RWPE2 (cell line): ENCODE measurements around the gene TPPP2.

Experiments used
- ATAC-seq: fragments of 200-7000 bp; cut with Tn5 transposase; 3 replicates; pipeline ENCODE4 v1.9.1; 2021; ENCODE audit warnings: low read depth
- DNase-seq: peaks from one replicate; pipeline ENCODE4 v3.0.0-alpha.2; 2020; ENCODE audit warnings: low spot score
- H3K27ac ChIP-seq: fragments of 450-650 bp; 2 replicates; pipeline ENCODE4 v1.5.1; 2017; ENCODE audit warnings: mild to moderate bottlenecking; ENCODE audit not compliant: poor library complexity, severe bottlenecking
- H3K27me3 ChIP-seq: fragments of 250-450 bp; sonication (Bioruptor Pico); 2 replicates; pipeline ENCODE4 v1.5.1; 2021; ENCODE audit warnings: mild to moderate bottlenecking, moderate library complexity; ENCODE audit not compliant: insufficient read depth, poor library complexity, severe bottlenecking
- H3K36me3 ChIP-seq: fragments of 250-450 bp; sonication (Bioruptor Pico); 2 replicates; pipeline ENCODE4 v1.5.1; 2020; ENCODE audit warnings: low read depth, mild to moderate bottlenecking, moderate library complexity
- H3K4me1 ChIP-seq: fragments of 250-450 bp; sonication (Bioruptor Pico); 2 replicates; pipeline ENCODE4 v1.5.1; 2021; ENCODE audit warnings: mild to moderate bottlenecking, moderate library complexity; ENCODE audit not compliant: insufficient read depth, poor library complexity, severe bottlenecking
- H3K4me3 ChIP-seq: fragments of 250-450 bp; sonication (Bioruptor Pico); 2 replicates; pipeline ENCODE4 v1.5.1; 2021; ENCODE audit warnings: mild to moderate bottlenecking, moderate library complexity; ENCODE audit not compliant: severe bottlenecking
- H3K9me3 ChIP-seq: fragments of 250-450 bp; sonication (Bioruptor Pico); 2 replicates; pipeline ENCODE4 v1.5.1; 2021; ENCODE audit warnings: mild to moderate bottlenecking, moderate library complexity; ENCODE audit not compliant: severe bottlenecking
- TF ChIP-seq, protein P1 (sequence below): fragments of 450-650 bp; IDR thresholded peaks from one replicate; pipeline ENCODE4 v1.5.1; 2017; ENCODE audit warnings: mild to moderate bottlenecking, moderate library complexity; ENCODE audit not compliant: poor library complexity, severe bottlenecking

Gene TPPP2

DNA sequence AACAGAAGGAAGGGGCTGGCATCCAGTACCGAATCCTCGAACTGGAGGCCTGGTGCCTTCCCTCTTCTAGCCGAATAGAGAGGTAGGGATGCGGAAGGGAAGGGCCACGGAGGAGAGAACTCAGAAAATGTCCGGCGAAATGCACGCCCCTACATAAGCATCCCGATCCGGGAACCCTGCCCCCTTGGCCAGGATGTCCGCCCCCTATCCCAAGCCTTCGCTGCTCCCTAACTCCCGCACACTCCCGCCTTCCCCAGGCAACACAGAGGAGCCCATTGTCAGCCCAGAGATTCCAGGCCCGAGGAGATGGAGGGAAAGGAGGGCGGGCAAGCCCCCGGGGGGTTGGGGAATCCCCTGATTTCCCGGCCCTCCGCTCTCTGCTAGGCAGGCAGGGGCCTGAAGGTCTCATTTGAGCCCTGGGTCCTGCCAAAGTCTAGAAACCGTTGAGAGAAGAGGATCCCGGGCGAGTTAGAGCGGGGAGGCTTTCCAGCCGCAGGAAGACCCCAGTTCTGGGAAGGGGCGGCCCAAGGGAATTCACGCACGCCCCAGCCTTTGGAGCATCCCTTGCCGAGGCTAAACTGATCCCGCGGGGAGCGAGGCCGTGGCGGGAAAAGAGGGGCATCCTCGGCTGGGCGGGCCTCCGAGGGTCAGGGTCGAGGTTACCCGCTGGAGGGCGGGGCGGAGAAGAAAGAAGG is 39.5 kb downstream of the TPPP2 start:
- H3K4me1 ChIP-seq = peaks cover 6% of the 10 kb centered on the region
- peak; percentile 4 for ATAC-seq
- no peaks in the 10 kb centered on the region for H3K9me3 ChIP-seq
- peaks cover 12% of the 10 kb centered on the region for H3K27me3 ChIP-seq
- peaks cover 5% of the 10 kb centered on the region for H3K36me3 ChIP-seq
- TF ChIP-seq, protein P1, sequence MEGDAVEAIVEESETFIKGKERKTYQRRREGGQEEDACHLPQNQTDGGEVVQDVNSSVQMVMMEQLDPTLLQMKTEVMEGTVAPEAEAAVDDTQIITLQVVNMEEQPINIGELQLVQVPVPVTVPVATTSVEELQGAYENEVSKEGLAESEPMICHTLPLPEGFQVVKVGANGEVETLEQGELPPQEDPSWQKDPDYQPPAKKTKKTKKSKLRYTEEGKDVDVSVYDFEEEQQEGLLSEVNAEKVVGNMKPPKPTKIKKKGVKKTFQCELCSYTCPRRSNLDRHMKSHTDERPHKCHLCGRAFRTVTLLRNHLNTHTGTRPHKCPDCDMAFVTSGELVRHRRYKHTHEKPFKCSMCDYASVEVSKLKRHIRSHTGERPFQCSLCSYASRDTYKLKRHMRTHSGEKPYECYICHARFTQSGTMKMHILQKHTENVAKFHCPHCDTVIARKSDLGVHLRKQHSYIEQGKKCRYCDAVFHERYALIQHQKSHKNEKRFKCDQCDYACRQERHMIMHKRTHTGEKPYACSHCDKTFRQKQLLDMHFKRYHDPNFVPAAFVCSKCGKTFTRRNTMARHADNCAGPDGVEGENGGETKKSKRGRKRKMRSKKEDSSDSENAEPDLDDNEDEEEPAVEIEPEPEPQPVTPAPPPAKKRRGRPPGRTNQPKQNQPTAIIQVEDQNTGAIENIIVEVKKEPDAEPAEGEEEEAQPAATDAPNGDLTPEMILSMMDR = no peak
- no peak for DNase-seq
- peak overlapping the region; percentile 64 for H3K4me3 ChIP-seq
- H3K27ac ChIP-seq = peak overlapping the region; percentile 60

DNA sequence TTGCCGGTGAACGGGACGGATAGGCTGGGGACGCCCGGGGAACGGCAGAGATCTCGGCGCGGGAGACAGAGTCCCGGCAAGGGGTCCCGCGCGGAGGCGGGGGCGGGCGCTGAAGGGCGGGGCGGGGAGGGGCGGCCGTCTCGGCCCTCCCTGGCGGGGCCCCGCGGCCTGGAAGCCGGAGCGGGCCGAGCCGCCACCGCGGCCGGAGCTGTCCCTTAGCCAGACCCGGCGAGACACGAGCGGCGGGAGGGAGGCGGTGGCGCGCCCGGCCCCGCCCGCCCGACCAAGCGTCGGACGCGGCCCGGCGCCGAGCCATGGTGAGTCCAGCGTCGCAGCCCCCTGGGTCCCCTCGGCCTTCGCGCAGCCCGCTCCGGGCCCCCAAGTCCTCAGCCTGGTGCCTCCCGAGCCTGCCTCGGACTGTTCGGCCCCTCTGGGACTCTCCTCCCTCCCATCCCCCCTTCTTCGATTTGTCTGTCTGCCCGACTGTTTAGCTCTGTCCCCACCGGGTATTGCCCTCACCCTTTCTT is 40.1 kb downstream of the TPPP2 start, which contains the start of gene ARHGEF40:
Gene ARHGEF40 (plus strand): TSS at position 222 of the 527 bp plus-strand sequence. CDS start 93 bp downstream, at position 315.
- Histone ChIP-seq H3K36me3 (peaks cover 5% of the 10 kb centered on the region), H3K4me3 (peak within 1 kb of the TSS; percentile 64), H3K27me3 (peaks cover 12% of the 10 kb centered on the region), H3K4me1 (peaks cover 6% of the 10 kb centered on the region), H3K9me3 (no peaks in the 10 kb centered on the region), H3K27ac (peak within 1 kb of the TSS; percentile 60)
- TF ChIP-seq, protein P1 = no peak
- DNase-seq = no peak
- ATAC-seq = peak; percentile 27

DNA sequence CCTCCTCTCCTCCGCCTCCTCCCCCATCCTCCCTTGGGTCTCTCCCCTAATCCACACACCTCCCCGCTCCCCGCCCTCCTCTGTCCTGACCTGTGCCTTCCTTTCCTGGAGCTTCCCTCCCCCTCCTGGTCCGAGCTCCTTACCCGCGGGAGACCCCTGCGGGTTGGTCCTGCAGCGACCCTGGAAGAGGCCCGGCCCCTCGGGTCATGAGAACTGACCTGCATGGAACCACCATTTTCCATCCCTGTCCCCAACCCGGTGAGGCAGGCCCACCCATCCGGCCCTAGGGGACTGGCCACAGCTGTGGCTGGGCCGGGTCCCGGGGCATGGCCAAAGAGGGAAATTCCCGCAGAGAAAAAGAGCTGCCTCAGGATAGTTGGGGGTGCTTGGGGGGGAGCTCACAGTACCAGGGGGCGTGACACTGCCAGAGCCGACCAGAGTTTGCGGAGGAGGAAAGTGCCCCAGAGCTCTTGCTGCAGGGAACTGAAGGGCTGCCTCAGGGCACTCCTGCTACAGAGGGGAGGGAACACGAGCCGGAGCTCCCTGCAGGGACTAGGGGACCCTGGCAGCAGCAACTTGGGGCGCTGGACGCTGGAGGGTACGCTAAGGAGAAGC is 40.7 kb downstream of the TPPP2 start:
- H3K9me3 ChIP-seq = no peaks in the 10 kb centered on the region
- peaks cover 6% of the 10 kb centered on the region for H3K4me1 ChIP-seq
- peak overlapping the region; percentile 64 for H3K4me3 ChIP-seq
- peaks cover 8% of the 10 kb centered on the region for H3K36me3 ChIP-seq
- TF ChIP-seq, protein P1 = no peak
- ATAC-seq = peak; percentile 26
- H3K27me3 ChIP-seq = peaks cover 12% of the 10 kb centered on the region
- no peak for DNase-seq
- peak overlapping the region; percentile 60 for H3K27ac ChIP-seq

DNA sequence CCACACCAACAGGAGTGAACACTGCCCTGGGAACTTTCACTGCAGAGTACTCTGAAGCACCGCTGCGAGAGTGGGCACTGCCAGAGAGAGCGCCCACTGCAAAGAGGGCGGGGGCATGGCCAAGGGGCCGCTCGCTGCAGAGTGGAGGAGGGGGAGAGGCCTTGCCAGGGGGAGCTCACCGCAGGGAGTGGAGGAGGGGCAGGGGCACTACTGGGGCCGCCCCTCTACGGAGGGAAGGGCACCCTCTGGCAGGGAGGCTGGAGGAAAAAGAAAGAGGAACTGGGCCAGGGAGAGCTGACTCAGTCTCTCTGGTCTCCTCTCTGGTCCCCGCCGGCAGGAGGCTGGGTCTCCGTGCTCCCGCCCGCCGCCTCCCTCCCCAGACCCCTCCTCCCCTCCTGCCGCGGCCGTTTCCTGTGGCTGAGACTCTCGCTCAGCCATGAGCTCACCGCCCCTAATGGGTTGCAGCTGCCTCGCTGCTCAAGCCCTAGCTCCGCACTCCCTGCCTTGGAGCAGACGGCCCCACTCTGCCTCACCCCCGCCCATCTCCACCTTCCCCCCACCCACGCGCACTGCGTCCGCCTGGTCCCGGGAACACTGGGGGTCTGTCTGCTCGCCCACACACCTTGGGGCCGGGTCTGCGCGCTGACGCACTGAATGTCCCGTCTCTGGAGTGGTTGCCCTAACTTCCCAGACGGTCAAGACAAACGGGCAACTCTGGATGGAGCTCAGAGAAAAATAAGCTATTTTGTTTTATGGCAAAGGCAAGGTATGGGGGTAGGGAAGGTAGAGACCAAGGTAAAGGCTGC is 41.4 kb downstream of the TPPP2 start:
- peak overlapping the region; percentile 60 for H3K27ac ChIP-seq
- DNase-seq (no peak), ATAC-seq (peak; percentile 59)
- no peaks in the 10 kb centered on the region for H3K9me3 ChIP-seq
- TF ChIP-seq, protein P1 = no peak
- H3K27me3 ChIP-seq = peaks cover 12% of the 10 kb centered on the region
- H3K4me3 ChIP-seq = peak overlapping the region; percentile 64
- peaks cover 6% of the 10 kb centered on the region for H3K4me1 ChIP-seq
- peaks cover 11% of the 10 kb centered on the region for H3K36me3 ChIP-seq
